K562 treated with DMSO at 1 percent for 24 hours (cell line): ENCODE measurements around the gene KNDC1. TPM values are rescaled to one million over a fixed set of nuclear protein-coding genes. Genes with fewer than 3 reads are reported as not detected.

Experiments
- total RNA-seq: library from RNA; unstranded; fragments of 300-600 nt; gene quantifications from 2 replicates; pipeline ENCODE4 v1.2.3, GENCODE V29; 2022; ENCODE audit warnings: low read depth; ENCODE audit not compliant: insufficient read depth

Gene KNDC1, protein sequence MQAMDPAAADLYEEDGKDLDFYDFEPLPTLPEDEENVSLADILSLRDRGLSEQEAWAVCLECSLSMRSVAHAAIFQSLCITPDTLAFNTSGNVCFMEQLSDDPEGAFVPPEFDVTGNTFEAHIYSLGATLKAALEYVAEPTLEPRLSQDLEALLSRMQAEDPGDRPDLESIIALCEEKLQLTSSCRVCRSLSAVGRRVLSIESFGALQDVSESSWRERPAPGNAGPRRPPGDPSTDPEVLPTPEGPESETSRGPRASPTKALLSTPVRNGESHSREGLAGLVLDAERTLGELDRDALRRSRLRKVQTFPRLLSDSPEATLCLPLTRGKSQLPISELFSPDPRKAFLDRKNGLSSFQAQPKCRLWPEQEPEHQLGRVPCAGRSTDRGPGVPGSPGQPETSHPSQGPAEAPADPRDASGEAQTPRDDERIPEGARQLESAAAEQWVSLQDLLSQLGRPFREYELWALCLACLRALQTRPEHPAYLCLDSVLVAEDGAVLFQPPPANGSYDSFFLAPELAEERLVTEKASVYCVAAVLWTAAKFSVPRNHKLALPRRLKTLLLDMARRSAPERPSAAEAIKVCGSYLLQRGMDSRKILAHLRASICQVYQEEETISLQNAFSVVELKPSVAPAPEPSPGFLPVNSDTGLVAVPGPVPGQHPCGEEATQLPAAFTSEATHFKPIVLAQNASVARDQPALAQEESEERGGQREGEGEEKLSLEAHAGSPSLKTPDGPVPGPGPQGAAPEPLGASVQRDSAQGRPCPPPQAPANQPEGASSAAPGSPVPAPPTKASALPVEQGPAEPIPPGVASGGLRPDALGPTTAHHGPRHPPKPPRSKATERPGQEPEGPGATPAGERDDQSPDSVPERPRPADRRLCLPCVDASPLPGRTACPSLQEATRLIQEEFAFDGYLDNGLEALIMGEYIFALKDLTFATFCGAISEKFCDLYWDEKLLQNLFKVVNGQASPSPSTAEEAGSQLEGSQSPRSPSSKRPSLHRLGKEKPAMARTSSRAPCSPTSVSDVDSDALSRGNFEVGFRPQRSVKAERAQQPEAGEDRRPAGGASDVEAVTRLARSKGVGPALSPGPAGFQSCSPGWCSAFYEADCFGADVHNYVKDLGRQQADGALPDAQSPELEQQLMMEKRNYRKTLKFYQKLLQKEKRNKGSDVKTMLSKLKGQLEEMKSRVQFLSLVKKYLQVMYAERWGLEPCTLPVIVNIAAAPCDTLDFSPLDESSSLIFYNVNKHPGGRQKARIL (N-terminal part only)
- total RNA-seq, result 0.35 and 0.98 TPM in 2 replicates

DNA sequence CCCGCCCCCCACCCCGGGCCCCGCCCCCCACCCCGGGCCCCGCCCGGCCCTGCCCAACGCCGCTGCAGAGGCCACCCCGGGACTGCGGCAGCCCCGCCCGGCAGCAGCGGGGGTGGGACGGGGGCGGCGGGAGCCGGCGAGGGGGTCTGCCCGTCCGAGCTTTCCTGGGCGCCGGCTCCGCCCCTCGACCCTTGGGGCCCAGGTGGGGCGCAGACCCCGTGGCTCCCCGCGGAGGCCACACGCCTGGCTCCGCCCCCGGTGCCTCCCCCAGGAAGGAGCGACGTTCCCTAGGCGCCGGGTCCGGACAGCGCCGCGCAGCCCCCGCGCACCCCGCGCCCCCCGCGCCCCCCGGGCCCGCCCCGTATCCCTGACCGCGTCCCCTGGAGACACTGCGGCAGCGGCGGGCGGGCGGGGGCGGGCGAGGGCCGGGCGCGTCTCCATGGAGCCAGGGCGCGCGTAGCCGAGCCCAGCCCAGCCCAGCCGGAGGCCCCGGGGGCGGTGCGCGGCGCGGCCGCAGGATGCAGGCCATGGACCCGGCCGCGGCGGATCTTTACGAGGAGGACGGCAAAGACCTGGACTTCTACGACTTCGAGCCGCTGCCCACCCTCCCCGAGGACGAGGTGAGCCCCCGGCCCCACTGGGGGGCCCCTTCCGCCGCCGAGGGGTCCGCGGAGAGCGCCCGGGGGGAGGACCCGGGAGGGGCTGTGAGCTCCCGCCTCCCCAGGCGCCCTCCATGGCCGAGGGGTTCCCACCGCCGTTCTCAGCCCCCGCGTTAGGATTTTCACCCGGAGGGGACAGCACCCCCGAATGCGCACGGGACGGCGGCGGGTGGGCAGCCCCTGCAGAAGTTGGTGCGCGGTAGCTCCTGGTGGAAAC, at the start of gene KNDC1:
Gene KNDC1, plus strand, starts transcription at position 270 of the 876 bp plus-strand sequence. Its CDS starts 249 bp downstream, at position 519.

DNA sequence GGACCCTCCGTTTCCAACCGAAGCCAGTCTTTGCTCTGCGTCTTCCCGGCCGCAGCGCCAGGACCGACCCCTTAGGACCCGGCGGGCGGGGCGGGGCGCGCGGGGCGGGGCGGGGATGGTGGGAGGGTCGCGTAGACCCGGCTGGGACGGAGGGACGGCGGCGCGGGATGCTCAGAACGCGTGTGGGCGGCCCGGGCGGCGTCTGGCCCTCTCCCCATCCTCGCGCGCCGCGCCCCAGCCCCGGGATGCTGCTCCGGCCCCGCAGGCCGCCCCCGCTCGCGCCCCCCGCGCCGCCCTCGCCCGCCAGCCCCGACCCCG, 70.0 kb downstream of the KNDC1 start, which contains the start of gene UTF1:
Gene UTF1, plus strand, starts transcription at position 174 of the 318 bp plus-strand sequence. Its CDS starts 72 bp downstream, at position 246.

DNA sequence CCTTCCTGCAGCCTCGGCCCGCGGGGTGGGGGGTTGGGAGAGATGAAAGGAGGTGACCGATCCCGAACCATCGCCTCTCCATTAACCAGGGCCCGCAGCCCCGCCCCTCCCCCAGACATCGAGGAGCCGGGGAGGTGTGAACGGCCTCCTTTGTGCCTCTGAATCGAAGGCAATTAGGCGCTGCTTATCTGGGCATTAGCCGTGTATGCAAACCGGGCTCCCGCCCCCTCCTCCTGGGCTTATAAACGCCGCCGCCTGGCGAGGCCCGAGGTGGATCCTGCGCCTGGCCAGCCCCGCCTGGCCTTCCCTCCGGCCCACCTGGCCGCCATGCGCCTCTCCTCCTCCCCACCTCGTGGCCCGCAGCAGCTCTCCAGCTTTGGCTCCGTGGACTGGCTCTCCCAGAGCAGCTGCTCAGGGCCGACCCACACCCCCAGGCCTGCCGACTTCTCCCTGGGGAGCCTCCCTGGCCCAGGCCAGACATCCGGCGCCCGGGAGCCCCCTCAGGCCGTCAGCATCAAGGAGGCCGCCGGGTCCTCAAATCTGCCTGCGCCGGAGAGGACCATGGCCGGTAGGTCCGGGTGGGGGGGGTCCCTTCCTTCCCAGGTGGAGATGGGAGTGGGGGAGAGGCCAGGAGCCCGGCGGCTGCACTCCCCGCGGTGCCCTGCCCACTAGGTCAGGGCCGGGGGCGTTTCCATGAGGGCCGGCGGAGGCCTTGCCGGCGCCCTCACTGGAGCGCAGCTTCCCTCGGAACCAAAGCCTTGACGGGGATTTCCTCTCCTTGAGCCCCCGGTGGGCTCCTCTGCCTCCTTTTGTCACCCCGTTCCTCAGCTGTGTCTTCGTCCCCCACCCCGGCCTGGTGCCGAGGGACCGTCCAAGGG, 77.8 kb downstream of the KNDC1 start, which contains the start of gene VENTX:
Gene VENTX, plus strand, starts transcription at position 268 of the 878 bp plus-strand sequence. Its CDS starts 60 bp downstream, at position 328.

Other genes with a start within 250 kb of the KNDC1 start
- not detected in 2 replicates for gene CFAP46, start 217.6 kb upstream of the KNDC1 start, total RNA-seq
- 0.25 TPM in 1 of 2 replicates, not detected in the other for gene ADGRA1, start 72.3 kb upstream of the KNDC1 start, total RNA-seq
- gene UTF1, start 70.0 kb downstream of the KNDC1 start, total RNA-seq, result 0.36 TPM in 1 of 2 replicates, not detected in the other
- 1.3 and 1.5 TPM in 2 replicates for gene VENTX, start 77.6 kb downstream of the KNDC1 start, total RNA-seq
- gene ADAM8, start 116.6 kb downstream of the KNDC1 start, total RNA-seq, result 5.2 and 6.0 TPM in 2 replicates
- gene TUBGCP2, start 148.7 kb downstream of the KNDC1 start, total RNA-seq, result 36.7 and 41.7 TPM in 2 replicates
- 46.4 and 49.4 TPM in 2 replicates for gene ZNF511, start 148.7 kb downstream of the KNDC1 start, total RNA-seq
- gene CALY, start 176.7 kb downstream of the KNDC1 start, total RNA-seq, result not detected in 2 replicates
- not detected in 2 replicates for gene PRAP1, start 187.2 kb downstream of the KNDC1 start, total RNA-seq
- 14.8 and 15.0 TPM in 2 replicates for gene FUOM, start 197.8 kb downstream of the KNDC1 start, total RNA-seq
- gene ECHS1, start 213.1 kb downstream of the KNDC1 start, total RNA-seq, result 82.2 and 87.2 TPM in 2 replicates
- 4.4 and 5.6 TPM in 2 replicates for gene PAOX, start 219.0 kb downstream of the KNDC1 start, total RNA-seq
- gene MTG1, start 233.9 kb downstream of the KNDC1 start, total RNA-seq, result 20.2 and 25.7 TPM in 2 replicates